ENCODE measurements around the gene GBX1. TPM values are rescaled to one million over a fixed set of nuclear protein-coding genes. Genes with fewer than 3 reads are reported as not detected.
A peak's percentile ranks its signal among the peaks of the same experiment; 100 is the strongest.

GBX1 gene
- total RNA-seq, 3 donors from 2014 or later (not counting 1 experiment from before 2014, with no cell fraction given) = not detected

DNA sequence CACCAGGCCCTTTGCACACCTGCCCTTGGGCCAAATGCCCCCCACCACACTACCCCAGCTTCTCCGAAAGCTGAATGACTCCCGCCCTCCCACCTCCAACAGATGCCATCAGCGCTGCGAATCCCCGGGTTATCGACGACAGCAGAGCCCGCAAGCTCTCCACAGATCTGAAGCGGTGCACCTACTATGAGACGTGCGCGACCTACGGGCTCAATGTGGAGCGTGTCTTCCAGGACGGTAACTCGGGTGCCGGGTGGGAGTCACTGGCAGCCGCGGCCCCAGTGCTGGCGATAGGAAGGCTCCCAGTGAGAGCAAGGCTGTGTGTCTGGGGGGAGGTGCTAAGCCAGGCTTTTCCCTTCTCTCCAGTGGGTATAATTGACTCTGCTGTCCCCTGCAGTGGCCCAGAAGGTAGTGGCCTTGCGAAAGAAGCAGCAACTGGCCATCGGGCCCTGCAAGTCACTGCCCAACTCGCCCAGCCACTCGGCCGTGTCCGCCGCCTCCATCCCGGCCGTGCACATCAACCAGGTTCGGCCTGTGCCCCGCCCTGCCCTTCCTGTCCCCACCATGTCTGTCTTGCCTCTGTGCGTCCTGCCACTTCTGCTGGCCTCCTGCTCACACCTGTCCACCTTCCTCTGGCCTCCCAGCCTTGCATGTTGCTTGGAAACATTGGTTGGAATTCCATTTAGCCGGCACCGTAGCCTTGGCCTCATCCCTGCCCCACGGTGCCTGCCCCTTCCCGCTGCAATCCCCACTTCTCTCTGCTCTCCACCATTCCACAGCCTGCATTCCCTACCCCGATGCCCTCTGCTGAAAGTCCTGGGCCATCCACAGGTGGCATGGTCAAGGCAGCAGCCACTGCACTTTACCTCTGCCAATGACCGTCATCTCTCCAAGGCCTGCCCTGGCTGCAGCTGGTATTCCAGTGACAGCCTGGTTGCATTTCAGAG is 49.1 kb downstream of the GBX1 start:
- H3K27me3 Mint-ChIP-seq (ENCODE audit: low read depth in 2 of 2) = no peaks in the 10 kb centered on the region
- ATAC-seq (no peak), DNase-seq (no peak)
- H3K36me3 Mint-ChIP-seq = no peaks in the 10 kb centered on the region
- Histone ChIP-seq H3K27ac (ENCODE audit: low read length) (no peak overlapping the region), H3K4me3 (ENCODE audit: low read length) (no peak overlapping the region), H3K36me3 (ENCODE audit: control insufficient read depth, insufficient read depth, low read length) (peaks cover 10% of the 10 kb centered on the region), H3K27me3 (ENCODE audit: control insufficient read depth, insufficient read depth, low read length) (peaks cover 2% of the 10 kb centered on the region), H3K4me1 (ENCODE audit: control insufficient read depth, insufficient read depth, low read length) (peaks cover 3% of the 10 kb centered on the region), H3K9me3 (ENCODE audit: control insufficient read depth, insufficient read depth, low read length) (no peaks in the 10 kb centered on the region)
- no peak overlapping the region for H3K27ac Mint-ChIP-seq
- no peaks in the 10 kb centered on the region for H3K9me3 Mint-ChIP-seq
- intact Hi-C loops (cut with micrococcal nuclease) = no loop called here
- no peak overlapping the region for H3K4me3 Mint-ChIP-seq
- no peak for TF ChIP-seq CTCF (IDR thresholded peaks at IDR 0.05)
- H3K4me1 Mint-ChIP-seq = peaks cover 0 to 10% of the 10 kb centered on the region in 2 donors
- 94% methylated on average over 38 of the region's 38 CpGs for WGBS (ENCODE audit: insufficient coverage)

DNA sequence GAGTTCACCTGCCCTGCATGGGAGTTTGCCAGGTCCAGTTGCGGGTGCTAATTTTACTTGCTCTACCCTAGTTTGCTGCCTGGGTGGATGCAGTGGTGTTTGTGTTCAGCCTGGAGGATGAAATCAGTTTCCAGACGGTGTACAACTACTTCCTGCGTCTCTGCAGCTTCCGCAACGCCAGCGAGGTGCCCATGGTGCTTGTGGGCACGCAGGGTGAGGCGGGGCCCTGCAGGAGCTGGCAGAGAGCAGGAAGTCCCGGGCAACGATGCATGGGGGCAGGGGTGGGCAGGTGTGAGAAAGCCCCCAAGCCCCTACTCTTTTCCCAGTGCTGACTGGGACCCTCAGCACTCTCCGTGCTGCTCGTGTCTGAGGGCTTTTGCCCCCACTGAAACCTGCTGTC is 49.9 kb downstream of the GBX1 start:
- ATAC-seq = no peak
- Mint-ChIP-seq H3K9me3 (no peaks in the 10 kb centered on the region), H3K4me1 (peaks cover 0 to 10% of the 10 kb centered on the region in 2 donors), H3K4me3 (no peak overlapping the region), H3K27me3 (ENCODE audit: low read depth in 2 of 2) (no peaks in the 10 kb centered on the region), H3K36me3 (no peaks in the 10 kb centered on the region), H3K27ac (no peak overlapping the region)
- DNase-seq = peak in 1 of 2 donors; percentile 74
- intact Hi-C loops (cut with micrococcal nuclease) = no loop called here
- peaks cover 3% of the 10 kb centered on the region for H3K4me1 ChIP-seq (ENCODE audit: control insufficient read depth, insufficient read depth, low read length)
- no peak overlapping the region for H3K27ac ChIP-seq (ENCODE audit: low read length)
- H3K27me3 ChIP-seq (ENCODE audit: control insufficient read depth, insufficient read depth, low read length) = peaks cover 2% of the 10 kb centered on the region
- H3K9me3 ChIP-seq (ENCODE audit: control insufficient read depth, insufficient read depth, low read length) = no peaks in the 10 kb centered on the region
- TF ChIP-seq CTCF (IDR thresholded peaks at IDR 0.05) = no peak
- H3K36me3 ChIP-seq (ENCODE audit: control insufficient read depth, insufficient read depth, low read length) = peaks cover 10% of the 10 kb centered on the region
- WGBS (ENCODE audit: insufficient coverage) = 70% methylated on average over 12 of the region's 12 CpGs
- H3K4me3 ChIP-seq (ENCODE audit: low read length) = no peak overlapping the region

GRCh38 chr7:151116603-151117440 is 50.7 kb downstream of the GBX1 start:
- H3K27me3 ChIP-seq (ENCODE audit: control insufficient read depth, insufficient read depth, low read length) = peaks cover 2% of the 10 kb centered on the region
- no peaks in the 10 kb centered on the region for H3K9me3 Mint-ChIP-seq
- H3K4me1 Mint-ChIP-seq = peaks cover 0 to 8% of the 10 kb centered on the region in 2 donors
- H3K4me3 Mint-ChIP-seq = peak overlapping the region; percentile 46
- peaks cover 3% of the 10 kb centered on the region for H3K4me1 ChIP-seq (ENCODE audit: control insufficient read depth, insufficient read depth, low read length)
- no peak overlapping the region for H3K27ac ChIP-seq (ENCODE audit: low read length)
- no peak overlapping the region for H3K27ac Mint-ChIP-seq
- no peak overlapping the region for H3K4me3 ChIP-seq (ENCODE audit: low read length)
- H3K9me3 ChIP-seq (ENCODE audit: control insufficient read depth, insufficient read depth, low read length) = no peaks in the 10 kb centered on the region
- H3K27me3 Mint-ChIP-seq (ENCODE audit: low read depth in 2 of 2) = no peaks in the 10 kb centered on the region
- no peaks in the 10 kb centered on the region for H3K36me3 Mint-ChIP-seq
- 96% methylated on average over 26 of the region's 27 CpGs for WGBS (ENCODE audit: insufficient coverage)
- TF ChIP-seq CTCF (IDR thresholded peaks at IDR 0.05) = no peak
- DNase-seq (no peak), ATAC-seq (no peak)
- intact Hi-C loops (cut with micrococcal nuclease) = no loop called here
- H3K36me3 ChIP-seq (ENCODE audit: control insufficient read depth, insufficient read depth, low read length) = peaks cover 10% of the 10 kb centered on the region
